Measurements from ENCODE around the gene C2CD2. TPM values are rescaled to one million over a fixed set of nuclear protein-coding genes. Genes with fewer than 3 reads are reported as not detected.

Gene C2CD2
- total RNA-seq, 1 donor from 2014 or later = 15.3 TPM

DNA sequence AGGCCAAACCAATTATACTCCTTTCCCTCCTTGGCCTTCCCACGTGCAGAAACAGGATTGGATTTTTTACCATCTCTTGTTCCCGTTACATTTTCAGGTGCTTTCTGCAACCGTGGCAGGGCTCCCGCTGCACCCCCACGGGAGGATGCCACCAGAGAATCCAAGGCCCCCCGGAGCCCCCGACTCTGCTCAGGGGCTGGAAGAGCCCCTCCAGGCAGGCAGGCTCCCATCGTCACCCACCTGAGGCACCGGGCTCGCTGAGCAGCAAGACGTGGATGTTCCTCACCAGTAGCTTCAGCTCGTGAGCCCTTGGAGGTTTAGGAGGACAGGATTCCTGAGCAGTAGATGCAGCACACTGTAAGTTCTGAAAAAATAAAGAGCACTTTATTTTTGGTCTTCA, 39.5 kb downstream of the C2CD2 start:
- no peak overlapping the region for H3K27ac Mint-ChIP-seq
- H3K4me1 Mint-ChIP-seq = no peaks in the 10 kb centered on the region
- Histone ChIP-seq H3K27me3 (no peaks in the 10 kb centered on the region), H3K9me3 (ENCODE audit: low read depth) (no peaks in the 10 kb centered on the region), H4K20me1 (ENCODE audit: low read depth) (no peaks in the 10 kb centered on the region), H3K36me3 (no peaks in the 10 kb centered on the region), H3K9ac (no peak overlapping the region), H3K4me2 (no peak overlapping the region), H3K4me3 (no peak overlapping the region), H3K4me1 (no peaks in the 10 kb centered on the region), H3F3A (ENCODE audit: low read depth) (no peaks in the 10 kb centered on the region), H3K79me2 (ENCODE audit: low read depth) (no peaks in the 10 kb centered on the region), H2AFZ (replicated peaks) (no peak overlapping the region), H3K27ac (no peak overlapping the region)
- TF ChIP-seq, protein P1, sequence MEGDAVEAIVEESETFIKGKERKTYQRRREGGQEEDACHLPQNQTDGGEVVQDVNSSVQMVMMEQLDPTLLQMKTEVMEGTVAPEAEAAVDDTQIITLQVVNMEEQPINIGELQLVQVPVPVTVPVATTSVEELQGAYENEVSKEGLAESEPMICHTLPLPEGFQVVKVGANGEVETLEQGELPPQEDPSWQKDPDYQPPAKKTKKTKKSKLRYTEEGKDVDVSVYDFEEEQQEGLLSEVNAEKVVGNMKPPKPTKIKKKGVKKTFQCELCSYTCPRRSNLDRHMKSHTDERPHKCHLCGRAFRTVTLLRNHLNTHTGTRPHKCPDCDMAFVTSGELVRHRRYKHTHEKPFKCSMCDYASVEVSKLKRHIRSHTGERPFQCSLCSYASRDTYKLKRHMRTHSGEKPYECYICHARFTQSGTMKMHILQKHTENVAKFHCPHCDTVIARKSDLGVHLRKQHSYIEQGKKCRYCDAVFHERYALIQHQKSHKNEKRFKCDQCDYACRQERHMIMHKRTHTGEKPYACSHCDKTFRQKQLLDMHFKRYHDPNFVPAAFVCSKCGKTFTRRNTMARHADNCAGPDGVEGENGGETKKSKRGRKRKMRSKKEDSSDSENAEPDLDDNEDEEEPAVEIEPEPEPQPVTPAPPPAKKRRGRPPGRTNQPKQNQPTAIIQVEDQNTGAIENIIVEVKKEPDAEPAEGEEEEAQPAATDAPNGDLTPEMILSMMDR (IDR thresholded peaks at IDR 0.05) = no peak
- TF ChIP-seq EZH2 (IDR thresholded peaks at IDR 0.05) = no peak
- TF ChIP-seq EZH2phosphoT487 (IDR thresholded peaks at IDR 0.05) = no peak
- H3K4me3 Mint-ChIP-seq = no peak overlapping the region
- H3K9me3 Mint-ChIP-seq = no peaks in the 10 kb centered on the region
- no peak for DNase-seq (ENCODE audit: low spot score)
- peaks cover 8% of the 10 kb centered on the region for H3K36me3 Mint-ChIP-seq
- peaks cover 6% of the 10 kb centered on the region for H3K27me3 Mint-ChIP-seq (ENCODE audit: insufficient read depth, low read depth)

DNA sequence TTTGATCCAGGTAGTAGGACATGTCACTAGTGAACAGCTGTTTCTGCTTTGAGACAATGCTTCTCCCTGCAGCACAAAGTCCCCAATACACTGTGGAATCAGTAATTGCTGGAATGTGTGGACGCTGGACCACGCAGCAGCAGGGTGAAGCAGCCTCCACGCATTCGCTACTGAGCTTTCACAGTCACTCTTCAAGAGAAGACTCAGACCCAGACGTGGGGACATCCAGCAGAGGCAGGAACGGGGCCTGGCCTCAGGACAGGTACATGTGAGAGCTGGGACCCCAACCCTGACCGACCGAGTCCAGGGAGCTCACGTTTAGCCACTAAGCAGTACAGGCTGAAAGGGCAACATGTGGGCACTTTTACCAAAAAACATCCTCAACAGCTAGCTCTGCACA, 40.6 kb downstream of the C2CD2 start:
- Histone ChIP-seq H3K4me3 (no peak overlapping the region), H3K4me1 (no peaks in the 10 kb centered on the region), H3K36me3 (no peaks in the 10 kb centered on the region), H2AFZ (replicated peaks) (no peak overlapping the region), H3F3A (ENCODE audit: low read depth) (no peaks in the 10 kb centered on the region), H3K79me2 (ENCODE audit: low read depth) (no peaks in the 10 kb centered on the region), H4K20me1 (ENCODE audit: low read depth) (no peaks in the 10 kb centered on the region), H3K9me3 (ENCODE audit: low read depth) (no peaks in the 10 kb centered on the region), H3K27ac (no peak overlapping the region), H3K9ac (no peak overlapping the region), H3K4me2 (no peak overlapping the region), H3K27me3 (no peaks in the 10 kb centered on the region)
- H3K27ac Mint-ChIP-seq = no peak overlapping the region
- no peak overlapping the region for H3K4me3 Mint-ChIP-seq
- no peaks in the 10 kb centered on the region for H3K4me1 Mint-ChIP-seq
- H3K36me3 Mint-ChIP-seq = peaks cover 5% of the 10 kb centered on the region
- no peak for TF ChIP-seq EZH2 (IDR thresholded peaks at IDR 0.05)
- TF ChIP-seq, protein P1 (IDR thresholded peaks at IDR 0.05) = no peak
- no peak for TF ChIP-seq EZH2phosphoT487 (IDR thresholded peaks at IDR 0.05)
- DNase-seq (ENCODE audit: low spot score) = no peak
- peaks cover 3% of the 10 kb centered on the region for H3K27me3 Mint-ChIP-seq (ENCODE audit: insufficient read depth, low read depth)
- H3K9me3 Mint-ChIP-seq = no peaks in the 10 kb centered on the region

GRCh38 chr21:41908829-41909228, 45.0 kb downstream of the C2CD2 start:
- Histone ChIP-seq H3K4me3 (no peak overlapping the region), H3K4me1 (no peaks in the 10 kb centered on the region), H4K20me1 (ENCODE audit: low read depth) (no peaks in the 10 kb centered on the region), H2AFZ (replicated peaks) (no peak overlapping the region), H3F3A (ENCODE audit: low read depth) (no peaks in the 10 kb centered on the region), H3K27ac (no peak overlapping the region), H3K79me2 (ENCODE audit: low read depth) (no peaks in the 10 kb centered on the region), H3K9ac (no peak overlapping the region), H3K36me3 (no peaks in the 10 kb centered on the region), H3K9me3 (ENCODE audit: low read depth) (no peaks in the 10 kb centered on the region), H3K4me2 (no peak overlapping the region), H3K27me3 (no peaks in the 10 kb centered on the region)
- H3K4me3 Mint-ChIP-seq = no peak overlapping the region
- no peaks in the 10 kb centered on the region for H3K4me1 Mint-ChIP-seq
- no peak for DNase-seq (ENCODE audit: low spot score)
- H3K36me3 Mint-ChIP-seq = no peaks in the 10 kb centered on the region
- H3K9me3 Mint-ChIP-seq = no peaks in the 10 kb centered on the region
- no peak overlapping the region for H3K27ac Mint-ChIP-seq
- TF ChIP-seq EZH2 (IDR thresholded peaks at IDR 0.05) (no peak), EZH2phosphoT487 (IDR thresholded peaks at IDR 0.05) (no peak)
- TF ChIP-seq, protein P1 (IDR thresholded peaks at IDR 0.05) = no peak
- no peaks in the 10 kb centered on the region for H3K27me3 Mint-ChIP-seq (ENCODE audit: insufficient read depth, low read depth)

Measured in neural progenitor cell (in vitro differentiated cells).